PFSK-1 (cell line): ENCODE measurements around the gene TIMP3.

Source experiments
- FOXP2 ChIP-seq: optimal IDR thresholded peaks from 2 replicates; pipeline ENCODE3; 2011; ENCODE audit warnings: borderline replicate concordance, control low read depth, inconsistent platforms; ENCODE audit not compliant: insufficient read depth; ENCODE audit errors: extremely low read length, extremely low read depth
- POLR2AphosphoS5 ChIP-seq: IDR thresholded peaks from 2 replicates; pipeline ENCODE4 v1.6.1; 2012; ENCODE audit warnings: low read depth, mild to moderate bottlenecking, control low read depth, low read length, moderate library complexity
- REST ChIP-seq, 2 experiments: IDR thresholded peaks; 2 replicates each; pipeline versions ENCODE4 v1.6.1 to v1.8.0; 2011 to 2012; ENCODE audit warnings: low read depth in 2 of 2, low read length in 2 of 2, control low read depth in 1 of 2, inconsistent platforms in 1 of 2, mild to moderate bottlenecking in 1 of 2, moderate library complexity in 1 of 2; ENCODE audit not compliant: insufficient read depth in 1 of 2
- SIN3A ChIP-seq: IDR thresholded peaks from 2 replicates; pipeline ENCODE4 v1.6.1; 2012; ENCODE audit warnings: mild to moderate bottlenecking, low read length, moderate library complexity, borderline replicate concordance; ENCODE audit not compliant: insufficient read depth
- TAF1 ChIP-seq: IDR thresholded peaks from 2 replicates; pipeline ENCODE4 v1.6.1; 2012; ENCODE audit warnings: low read length, control low read depth, borderline replicate concordance; ENCODE audit not compliant: insufficient read depth

TIMP3 gene

GRCh38 chr22:32764330-32765131, 37.0 kb upstream of the TIMP3 start:
- TF ChIP-seq SIN3A (no peak), TAF1 (no peak), FOXP2 (no peak), POLR2AphosphoS5 (no peak), REST (IDR thresholded peaks at IDR 0.05; ENCODE audit: insufficient read depth in 1 of 2, low read depth in 2 of 2, low read length in 2 of 2) (no peak)

GRCh38 chr22:32765132-32765618, 36.3 kb upstream of the TIMP3 start:
- TF ChIP-seq SIN3A, result no peak
- TF ChIP-seq TAF1, result no peak
- TF ChIP-seq POLR2AphosphoS5, result no peak
- no peak for TF ChIP-seq FOXP2
- TF ChIP-seq REST (IDR thresholded peaks at IDR 0.05; ENCODE audit: insufficient read depth in 1 of 2, low read depth in 2 of 2, low read length in 2 of 2), result no peak

GRCh38 chr22:32771756-32772155, 29.7 kb upstream of the TIMP3 start:
- TF ChIP-seq TAF1 (no peak), FOXP2 (no peak), REST (IDR thresholded peaks at IDR 0.05; ENCODE audit: insufficient read depth in 1 of 2, low read depth in 2 of 2, low read length in 2 of 2) (no peak), SIN3A (no peak), POLR2AphosphoS5 (no peak)

- TF ChIP-seq TAF1 (no peak), FOXP2 (no peak), SIN3A (no peak), POLR2AphosphoS5 (no peak), REST (IDR thresholded peaks at IDR 0.05; ENCODE audit: insufficient read depth in 1 of 2, low read depth in 2 of 2, low read length in 2 of 2) (no peak)
These were observed 25.5 kb upstream of the TIMP3 start for GRCh38 chr22:32775957-32776356.

GRCh38 chr22:32776397-32776796, 25.1 kb upstream of the TIMP3 start:
- TF ChIP-seq FOXP2 (no peak), POLR2AphosphoS5 (no peak), SIN3A (no peak), REST (IDR thresholded peaks at IDR 0.05; ENCODE audit: insufficient read depth in 1 of 2, low read depth in 2 of 2, low read length in 2 of 2) (no peak), TAF1 (no peak)
